Activated CD4-positive, alpha-beta T cell treated with anti-CD3 and anti-CD28 coated beads for 4 hours (primary cell): ENCODE data around the gene ICE2.
"Not testable (repeated sequence)": the region's sequence is repeated elsewhere in the genome, so short reads cannot be mapped to it uniquely, and the experiment has no call there.

Experiments
- DNase-seq, 2 donors: peaks; one replicate each; pipeline ENCODE4 v3.0.0-alpha.2; 2020

Gene ICE2

DNA sequence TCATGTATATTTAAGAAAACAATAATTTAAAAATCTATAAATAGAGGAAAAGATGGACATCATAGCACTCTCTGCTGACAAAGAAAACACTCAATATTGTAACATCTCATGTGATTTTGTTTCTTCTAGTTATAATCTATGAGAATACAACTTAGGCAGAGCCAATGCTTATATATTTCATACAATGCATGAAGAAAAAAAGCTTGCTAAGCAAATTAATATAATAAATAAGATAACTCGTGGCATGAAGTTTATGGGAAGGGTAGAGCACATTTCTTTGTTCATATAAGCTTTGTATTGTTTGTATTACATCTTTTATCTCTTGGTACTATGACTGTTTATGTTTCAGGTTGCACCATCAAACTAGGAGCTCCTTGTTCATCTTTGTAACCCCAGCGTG lies 73.5 kb downstream of the ICE2 start:
- DNase-seq, result no peak

DNA sequence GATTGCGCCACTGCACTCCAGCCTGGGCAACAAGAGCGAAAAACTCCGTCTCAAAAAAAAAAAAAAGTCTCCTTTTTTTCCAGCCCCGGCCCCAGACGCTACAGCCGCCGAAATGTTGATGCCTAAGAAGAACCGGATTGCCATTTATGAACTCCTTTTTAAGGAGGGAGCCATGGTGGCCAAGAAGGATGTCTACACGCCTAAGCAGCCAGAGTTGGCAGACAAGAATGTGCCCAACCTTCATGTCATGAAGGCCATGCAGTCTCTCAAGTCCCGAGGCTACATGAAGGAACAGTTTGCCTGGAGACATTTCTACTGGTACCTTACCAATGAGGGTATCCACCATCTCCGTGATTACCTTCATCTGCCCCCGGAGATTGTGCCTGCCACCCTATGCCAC lies 74.6 kb downstream of the ICE2 start:
- not testable (repeated sequence) for DNase-seq

DNA sequence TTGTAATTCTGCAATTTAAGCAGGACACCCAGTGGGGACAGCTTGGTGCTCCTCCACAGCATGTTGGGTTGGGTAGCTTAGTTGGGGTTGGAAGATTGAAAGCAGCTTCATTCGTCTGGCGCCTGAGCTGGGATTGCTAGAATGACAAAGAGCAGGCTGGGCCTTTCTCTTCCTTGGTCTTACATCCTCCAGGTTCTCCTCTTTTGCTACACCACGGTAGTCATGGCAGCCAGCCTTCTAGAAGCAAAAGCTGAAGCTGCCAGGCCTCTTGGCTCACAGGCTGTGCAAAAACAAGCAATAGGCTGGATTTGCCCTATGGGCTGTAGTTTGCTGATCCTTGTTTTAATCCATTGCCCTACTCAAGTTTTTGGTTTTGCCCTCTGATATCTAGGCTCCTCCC lies 78.0 kb downstream of the ICE2 start:
- DNase-seq, result no peak

- no peak for DNase-seq
These were observed 79.0 kb downstream of the ICE2 start for GRCh38 chr15:60399931-60400330.

- DNase-seq, result peak in 1 of 2 donors; percentile 16
These were observed 79.6 kb downstream of the ICE2 start for GRCh38 chr15:60399246-60399915.

DNA sequence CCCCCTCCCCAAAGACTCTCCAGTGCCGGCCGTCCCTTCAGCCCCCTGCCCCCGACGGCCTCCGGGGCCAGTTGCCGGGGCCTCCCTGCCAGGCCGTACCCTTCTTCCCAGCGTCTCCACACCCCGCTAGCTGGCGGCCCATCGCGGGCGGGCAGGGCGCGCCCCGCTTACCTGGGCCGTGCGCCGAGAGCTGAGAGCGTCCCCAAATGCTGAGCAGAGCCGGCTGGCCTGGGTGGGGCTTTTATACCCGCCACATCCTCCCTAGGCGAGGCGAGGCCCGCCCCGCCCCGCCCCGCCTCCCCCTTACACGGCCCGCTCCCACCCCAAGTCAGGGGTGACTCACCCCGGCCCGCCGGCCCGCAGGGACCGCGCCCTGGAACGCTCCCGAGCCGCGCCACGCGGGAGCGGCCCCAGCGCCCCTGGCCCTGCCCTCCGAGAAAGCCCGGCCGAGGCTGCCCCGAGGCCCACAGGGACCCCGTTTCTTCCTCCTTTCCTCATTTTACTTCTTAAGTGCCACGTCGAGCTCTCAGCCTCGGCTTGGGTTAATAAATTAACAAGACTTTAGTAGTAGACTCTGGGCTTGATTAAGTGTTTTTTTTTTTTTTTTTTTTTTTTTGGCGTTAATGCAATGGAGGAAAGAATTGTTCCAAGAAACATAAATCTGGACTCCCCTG lies 81.0 kb downstream of the ICE2 start, which contains the start of gene ANXA2:
Gene ANXA2, minus strand, starts transcription at position 215 of the 674 bp plus-strand sequence. CDS start 11,911 bp downstream, outside the sequence.
- DNase-seq, result peak; percentile 82 to 89

DNA sequence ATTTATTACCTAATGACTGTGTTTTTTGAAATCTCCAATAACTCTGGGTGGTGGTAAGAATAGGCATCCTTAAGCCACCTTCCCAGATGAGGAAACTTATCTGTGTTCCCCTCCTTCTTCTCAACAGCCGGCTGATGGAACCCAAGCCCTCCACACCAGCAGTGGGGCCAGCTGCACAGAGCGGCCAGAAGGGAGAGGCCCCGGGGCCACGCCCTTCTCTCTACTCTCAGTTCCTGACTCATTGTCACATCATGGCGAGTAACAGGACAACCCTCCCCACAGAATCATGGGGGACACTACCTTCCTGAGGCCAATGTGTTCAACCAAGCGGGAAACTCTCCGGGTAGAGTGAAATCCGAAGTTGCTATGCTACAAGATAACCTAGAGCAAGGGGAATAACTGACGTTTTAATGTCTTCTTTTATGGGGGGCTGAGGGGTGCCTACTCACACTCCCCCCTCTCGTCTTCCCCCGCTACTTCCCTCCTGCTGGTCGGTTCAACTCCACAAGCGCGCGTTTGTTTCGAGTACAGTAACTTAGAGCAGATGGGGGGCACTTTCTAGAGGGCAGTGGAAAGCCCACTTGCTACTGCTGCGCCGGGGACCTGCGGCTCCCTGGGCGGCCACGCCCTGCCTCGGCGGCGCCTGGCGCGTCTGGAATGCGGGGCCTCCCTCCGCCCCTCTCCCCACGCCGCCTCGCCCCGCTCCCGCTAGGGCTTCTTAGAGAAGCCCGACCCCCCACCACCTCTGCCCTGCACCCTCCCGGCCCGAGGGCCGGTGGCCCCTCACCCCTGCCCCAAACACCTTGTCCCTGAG lies 81.8 kb downstream of the ICE2 start:
- DNase-seq, result peak; percentile 35 to 40

GRCh38 chr15:60396560-60396957 lies 82.4 kb downstream of the ICE2 start:
- no peak for DNase-seq

DNA sequence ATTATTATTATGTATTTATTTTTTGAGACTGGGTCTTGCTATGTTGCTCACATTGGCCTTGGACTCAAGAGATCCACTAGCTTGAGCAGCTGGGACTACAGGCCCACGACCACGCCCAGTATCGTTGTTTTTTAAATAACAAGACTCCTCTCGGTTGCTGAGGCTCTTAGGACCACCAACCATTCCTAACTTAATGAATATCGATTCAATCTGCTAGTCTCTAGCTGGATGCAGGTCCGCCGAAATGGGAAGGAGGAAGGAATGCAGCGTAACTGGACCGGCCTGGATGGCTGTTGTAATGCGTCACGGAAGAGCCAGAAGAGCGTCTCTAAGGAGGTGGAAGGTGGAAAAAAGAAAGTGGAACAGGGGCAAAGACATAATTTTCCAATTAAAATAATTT lies 82.8 kb downstream of the ICE2 start:
- DNase-seq, result no peak

DNA sequence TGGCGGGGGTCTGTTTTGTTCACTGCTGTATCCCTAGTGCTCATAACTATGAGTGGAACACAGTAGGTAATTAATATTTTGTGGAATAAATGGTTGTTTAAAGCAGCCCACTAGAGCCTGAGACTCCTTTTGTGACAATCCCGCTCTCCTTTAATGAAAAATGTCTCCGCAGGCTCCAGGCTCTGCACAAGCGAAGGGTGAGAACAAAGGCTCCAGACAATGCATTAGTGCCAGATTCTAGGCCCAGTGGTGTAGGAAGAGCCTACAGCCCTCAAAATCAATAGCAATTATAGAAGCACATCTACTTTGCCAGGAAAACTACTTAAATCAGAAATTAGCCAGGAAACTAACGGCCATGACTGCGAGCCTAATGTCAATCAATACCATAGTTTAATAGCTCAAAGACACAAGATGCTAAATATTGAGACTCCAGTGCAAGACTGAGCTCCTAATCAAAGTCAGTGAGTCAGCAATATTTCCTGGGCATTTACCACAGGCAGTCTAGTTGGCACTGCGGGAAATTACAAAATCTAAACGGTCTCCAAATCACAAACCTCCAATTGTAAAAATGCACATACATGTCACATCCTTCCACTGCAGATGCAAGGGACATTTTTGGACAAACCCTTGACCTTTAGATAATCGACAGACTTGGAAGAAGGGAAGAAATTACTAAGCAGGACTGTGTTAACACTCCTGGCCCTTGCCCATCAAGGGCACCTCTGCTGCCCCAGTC lies 83.5 kb downstream of the ICE2 start:
- no peak for DNase-seq

GRCh38 chr15:60394689-60395097 lies 84.2 kb downstream of the ICE2 start:
- no peak for DNase-seq

- no peak for DNase-seq
These were observed 85.8 kb downstream of the ICE2 start for GRCh38 chr15:60392986-60393790.

GRCh38 chr15:60392601-60392985 lies 86.3 kb downstream of the ICE2 start:
- peak in 1 of 2 donors; percentile 8 for DNase-seq

DNA sequence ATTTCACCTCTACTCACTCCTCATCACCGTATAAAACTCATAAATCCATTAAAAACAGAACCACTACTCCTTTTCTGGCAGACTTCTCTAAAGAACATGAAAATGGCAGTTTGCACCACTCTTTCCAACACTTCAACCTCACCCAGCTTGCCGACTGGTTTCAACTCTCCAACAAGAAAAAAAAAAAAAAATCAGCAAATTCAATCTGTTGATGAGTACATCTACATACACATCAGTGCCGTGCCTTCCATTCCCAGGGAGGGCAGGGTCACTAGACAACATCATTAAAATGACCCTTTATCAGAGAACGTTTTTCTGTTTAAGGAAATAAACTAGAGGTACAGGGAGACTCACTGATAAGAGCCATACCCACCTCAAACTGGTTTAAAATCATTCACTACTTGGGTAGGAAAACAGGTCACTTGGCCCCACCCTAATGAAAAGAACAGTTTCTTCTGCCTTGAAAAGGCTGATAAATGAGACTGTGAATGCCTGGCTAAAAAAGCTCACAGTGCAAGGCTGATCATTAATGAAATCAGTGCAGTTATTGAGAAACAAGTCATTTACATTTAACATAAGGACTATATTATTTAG lies 87.1 kb downstream of the ICE2 start:
- no peak for DNase-seq

DNA sequence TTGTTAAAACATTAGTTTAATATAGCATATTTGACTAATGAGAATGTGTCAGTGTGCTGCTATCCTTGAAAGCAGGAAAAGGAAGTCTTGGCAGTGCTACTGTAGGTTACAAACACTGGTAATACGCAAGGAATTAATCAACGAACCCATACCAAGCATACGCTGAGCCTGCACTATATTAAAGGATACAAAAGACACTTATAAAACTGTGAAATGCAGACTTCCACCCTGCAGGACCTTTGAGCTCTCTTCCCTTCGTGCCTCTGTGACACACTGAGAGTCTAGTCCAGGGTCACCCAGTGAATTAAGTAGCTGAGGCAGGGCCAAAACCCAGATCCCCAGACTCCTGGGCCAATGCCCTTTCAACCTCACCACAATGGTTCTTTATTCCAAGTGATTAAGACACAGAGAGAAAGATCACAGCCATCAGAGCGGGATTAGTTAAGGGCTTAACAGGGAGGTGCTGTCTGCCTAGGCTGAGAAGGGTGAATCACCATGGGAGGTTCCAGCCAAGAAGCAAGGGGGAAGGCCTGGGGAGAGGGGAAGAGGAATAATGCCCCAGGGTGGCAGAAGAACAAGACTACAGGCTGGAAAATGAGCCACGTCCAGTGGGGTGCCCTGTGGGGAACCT lies 88.0 kb downstream of the ICE2 start:
- no peak for DNase-seq

- DNase-seq, result no peak
These were observed 88.7 kb downstream of the ICE2 start for GRCh38 chr15:60390231-60390630.

GRCh38 chr15:60389261-60390077 lies 89.5 kb downstream of the ICE2 start:
- peak in 1 of 2 donors; percentile 19 for DNase-seq

DNA sequence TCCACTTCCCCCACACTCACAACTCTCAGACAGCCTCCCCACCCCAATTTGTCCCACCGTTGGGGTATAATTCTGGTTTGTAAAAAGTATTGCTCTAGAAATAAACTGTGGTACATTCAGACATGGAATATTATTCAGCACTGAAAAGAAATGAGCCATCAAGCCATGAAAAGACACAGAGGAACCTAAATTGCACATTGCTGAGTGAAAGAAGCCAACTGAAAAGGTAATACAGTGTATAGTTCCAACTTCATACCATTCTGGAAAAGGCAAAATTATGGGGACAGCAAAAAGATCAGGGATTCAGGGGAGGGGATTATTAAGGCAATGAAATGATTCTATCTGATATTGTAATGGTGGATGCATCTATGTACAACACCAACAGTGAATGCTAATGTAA lies 91.6 kb downstream of the ICE2 start:
- DNase-seq, result no peak

- no peak for DNase-seq
These were observed 92.3 kb downstream of the ICE2 start for GRCh38 chr15:60386615-60387014.
